OCI-LY7 (cell line): Measurements from ENCODE around the gene PHKA2.

ENCODE experiments used
- EZH2phosphoT487 ChIP-seq: fragments of 200-600 bp; sonication (generic); IDR thresholded peaks from 2 replicates; pipeline ENCODE4 v1.6.1; 2018; ENCODE audit warnings: low read depth, borderline replicate concordance, mild to moderate bottlenecking, mixed run types, antibody characterized with exemption, low read length, moderate library complexity, mixed read lengths
- TF ChIP-seq, protein P1 (sequence below): fragments of 200-600 bp; sonication (generic); conservative IDR thresholded peaks from 2 replicates; pipeline ENCODE4 v1.5.1; 2014; ENCODE audit warnings: mild to moderate bottlenecking, antibody characterized with exemption, low read length, moderate library complexity, mixed read lengths

DNA sequence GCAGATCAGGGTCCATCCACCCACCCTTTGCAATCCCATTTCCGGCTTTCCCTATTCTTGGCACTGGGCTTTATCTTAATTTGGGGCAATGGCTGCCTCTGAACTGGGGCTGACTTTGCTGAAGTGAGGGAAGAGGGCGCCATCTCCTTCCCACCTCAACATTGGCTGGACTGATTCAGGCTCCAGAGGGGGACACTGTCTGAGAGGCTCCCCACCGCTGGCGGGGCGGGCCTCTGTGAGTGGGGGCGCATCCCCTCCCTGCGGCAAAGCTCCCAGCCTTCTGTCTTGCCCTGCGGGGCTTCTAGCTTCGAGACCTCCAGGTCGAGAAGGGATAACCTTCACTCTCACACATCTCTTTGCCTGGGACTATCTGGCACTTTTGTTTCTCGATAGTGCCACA is 85.8 kb downstream of the PHKA2 start:
- TF ChIP-seq, protein P1, sequence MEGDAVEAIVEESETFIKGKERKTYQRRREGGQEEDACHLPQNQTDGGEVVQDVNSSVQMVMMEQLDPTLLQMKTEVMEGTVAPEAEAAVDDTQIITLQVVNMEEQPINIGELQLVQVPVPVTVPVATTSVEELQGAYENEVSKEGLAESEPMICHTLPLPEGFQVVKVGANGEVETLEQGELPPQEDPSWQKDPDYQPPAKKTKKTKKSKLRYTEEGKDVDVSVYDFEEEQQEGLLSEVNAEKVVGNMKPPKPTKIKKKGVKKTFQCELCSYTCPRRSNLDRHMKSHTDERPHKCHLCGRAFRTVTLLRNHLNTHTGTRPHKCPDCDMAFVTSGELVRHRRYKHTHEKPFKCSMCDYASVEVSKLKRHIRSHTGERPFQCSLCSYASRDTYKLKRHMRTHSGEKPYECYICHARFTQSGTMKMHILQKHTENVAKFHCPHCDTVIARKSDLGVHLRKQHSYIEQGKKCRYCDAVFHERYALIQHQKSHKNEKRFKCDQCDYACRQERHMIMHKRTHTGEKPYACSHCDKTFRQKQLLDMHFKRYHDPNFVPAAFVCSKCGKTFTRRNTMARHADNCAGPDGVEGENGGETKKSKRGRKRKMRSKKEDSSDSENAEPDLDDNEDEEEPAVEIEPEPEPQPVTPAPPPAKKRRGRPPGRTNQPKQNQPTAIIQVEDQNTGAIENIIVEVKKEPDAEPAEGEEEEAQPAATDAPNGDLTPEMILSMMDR: no peak
- TF ChIP-seq EZH2phosphoT487: no peak
